ENCODE results near the gene CNIH4. TPM values are rescaled to one million over a fixed set of nuclear protein-coding genes. Genes with fewer than 3 reads are reported as not detected.

The CNIH4 gene
- total RNA-seq, 1 experiment from 2014 or later = 48.9 TPM

- no peak for ATAC-seq
- Histone ChIP-seq H2AFZ (ENCODE audit: low read depth, low read length, poor library complexity, severe bottlenecking) (no peak overlapping the region), H3K9ac (ENCODE audit: low read length) (no peak overlapping the region), H3K9me2 (ENCODE audit: insufficient read depth) (no peaks in the 10 kb centered on the region), H3K4me1 (ENCODE audit: control insufficient read depth in 1 of 2, insufficient read depth in 2 of 2, low read length in 2 of 2) (no peaks in the 10 kb centered on the region), H3K4me3 (replicated peaks in 1 of 2; ENCODE audit: low read depth in 1 of 2, low read length in 2 of 2) (no peak overlapping the region), H3K79me2 (ENCODE audit: insufficient read depth, low read length) (peaks cover 32% of the 10 kb centered on the region), H3K4me2 (ENCODE audit: low read length) (no peak overlapping the region), H3K27me3 (ENCODE audit: insufficient read depth, low read length) (no peaks in the 10 kb centered on the region), H3K36me3 (ENCODE audit: control insufficient read depth in 1 of 2, insufficient read depth in 2 of 2, low read length in 2 of 2) (peaks cover 23 to 36% of the 10 kb centered on the region in 2 experiments; a peak in 3 of 4 replicates), H4K20me1 (ENCODE audit: insufficient read depth) (no peaks in the 10 kb centered on the region), H3K9me3 (ENCODE audit: control insufficient read depth in 1 of 2, insufficient read depth in 1 of 2, low read depth in 1 of 2, low read length in 2 of 2) (no peaks in the 10 kb centered on the region), H3K27ac (ENCODE audit: low read depth, low read length) (no peak overlapping the region)
- no peak for TF ChIP-seq MAX (IDR thresholded peaks at IDR 0.05)
- no peak for TF ChIP-seq YY1 (IDR thresholded peaks at IDR 0.05; ENCODE audit: extremely low read depth, insufficient replicate concordance, low read depth, low read length)
- DNase-seq (ENCODE audit: low read depth, low spot score) = no peak
- no TSS peak for BruUV-seq (replicated peaks)
- ChIA-PET CTCF (no interaction called here), RAD21 (ENCODE audit: low non-redundant PET in 1 of 2, low total read pairs in 2 of 2, uncharacterized antibody in 2 of 2, unreplicated experiment in 2 of 2) (no interaction called here), POLR2A (no interaction called here)
- intact Hi-C loops (cut with micrococcal nuclease) = no loop called here
Observed at GRCh38 chr1:224368409-224368808, 11.7 kb downstream of the CNIH4 start.

- H3K9me3 ChIP-seq (ENCODE audit: control insufficient read depth in 1 of 2, insufficient read depth in 1 of 2, low read depth in 1 of 2, low read length in 2 of 2) = no peaks in the 10 kb centered on the region
- H3K79me2 ChIP-seq (ENCODE audit: insufficient read depth, low read length) = no peaks in the 10 kb centered on the region
- ChIA-PET RAD21 (ENCODE audit: low non-redundant PET in 1 of 2, low total read pairs in 2 of 2, uncharacterized antibody in 2 of 2, unreplicated experiment in 2 of 2) (no interaction called here), CTCF (no interaction called here), POLR2A (no interaction called here)
- H3K9me2 ChIP-seq (ENCODE audit: insufficient read depth) = no peaks in the 10 kb centered on the region
- H3K4me1 ChIP-seq (ENCODE audit: control insufficient read depth in 1 of 2, insufficient read depth in 2 of 2, low read length in 2 of 2) = peaks cover 4 to 19% of the 10 kb centered on the region in 2 experiments; a peak in 3 of 4 replicates
- no peaks in the 10 kb centered on the region; the same call in 1 of the 2 replicates for H4K20me1 ChIP-seq (ENCODE audit: insufficient read depth)
- no TSS peak for BruUV-seq (replicated peaks)
- intact Hi-C loops (cut with micrococcal nuclease) = no loop called here
- TF ChIP-seq ELF1 (IDR thresholded peaks at IDR 0.05; ENCODE audit: borderline replicate concordance, low read depth) (no peak), CTCF (IDR thresholded peaks at IDR 0.05 in 2 of 3, conservative IDR thresholded peaks at IDR 0.05 in 1 of 3; ENCODE audit: borderline replicate concordance in 1 of 3, insufficient read depth in 1 of 3, low read depth in 2 of 3, low read length in 2 of 3) (no peak)
- no peak overlapping the region for H3K27ac ChIP-seq (ENCODE audit: low read depth, low read length)
- H2AFZ ChIP-seq (ENCODE audit: low read depth, low read length, poor library complexity, severe bottlenecking) = no peak overlapping the region
- H3K27me3 ChIP-seq (ENCODE audit: insufficient read depth, low read length) = no peaks in the 10 kb centered on the region
- ATAC-seq = no peak
- no peak overlapping the region for H3K4me2 ChIP-seq (ENCODE audit: low read length)
- no peak overlapping the region for H3K9ac ChIP-seq (ENCODE audit: low read length)
- DNase-seq (ENCODE audit: low read depth, low spot score) = no peak
- peaks cover 23 to 37% of the 10 kb centered on the region in 2 experiments; a peak in 3 of 4 replicates for H3K36me3 ChIP-seq (ENCODE audit: control insufficient read depth in 1 of 2, insufficient read depth in 2 of 2, low read length in 2 of 2)
- no peak overlapping the region for H3K4me3 ChIP-seq (replicated peaks in 1 of 2; ENCODE audit: low read depth in 1 of 2, low read length in 2 of 2)
Observed at GRCh38 chr1:224373008-224373590, 16.4 kb downstream of the CNIH4 start.

Data from HCT116 (cell line).